HG03196 (cell line): ENCODE measurements around the gene BCAS3.
"Not testable (repeated sequence)": the region's sequence is repeated elsewhere in the genome, so short reads cannot be mapped to it uniquely, and the experiment has no call there.

Experiments used
- ATAC-seq: cut with Tn5 transposase; IDR thresholded peaks from one replicate; pipeline ENCODE4 v1.9.1; 2021; ENCODE audit not compliant: unreplicated experiment

BCAS3 gene

DNA sequence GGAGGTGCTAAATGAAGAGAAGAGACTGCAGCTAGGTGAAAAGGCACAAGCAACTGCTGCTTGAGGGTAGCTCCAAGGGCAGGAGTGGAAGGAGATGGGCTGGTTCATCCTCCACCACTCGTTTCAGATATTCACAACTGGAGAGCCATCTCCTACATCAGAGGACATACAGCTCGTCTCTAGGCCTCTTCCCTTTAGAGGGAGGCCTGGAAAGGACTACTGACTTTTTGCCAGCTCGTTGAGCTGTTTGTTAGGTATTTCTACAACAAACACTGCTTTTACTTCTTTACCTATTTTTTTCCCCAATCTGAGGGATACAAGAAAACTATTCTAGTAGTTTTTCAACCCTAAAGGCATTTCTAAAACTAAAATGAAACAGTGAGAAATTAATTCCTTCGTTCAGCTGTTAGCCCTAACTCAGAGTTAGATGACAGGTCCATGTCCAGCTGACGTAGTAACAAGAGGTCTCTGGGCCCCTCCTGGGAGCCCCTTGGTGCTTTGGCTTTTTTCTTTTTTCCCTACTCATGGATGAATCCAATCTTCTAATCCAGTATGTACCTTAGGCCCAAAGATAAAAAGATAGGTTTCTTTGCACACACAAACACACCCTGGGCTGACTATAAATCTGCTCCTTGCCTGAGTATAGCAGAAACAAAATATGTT is 674.2 kb downstream of the BCAS3 start:
- ATAC-seq: no peak

DNA sequence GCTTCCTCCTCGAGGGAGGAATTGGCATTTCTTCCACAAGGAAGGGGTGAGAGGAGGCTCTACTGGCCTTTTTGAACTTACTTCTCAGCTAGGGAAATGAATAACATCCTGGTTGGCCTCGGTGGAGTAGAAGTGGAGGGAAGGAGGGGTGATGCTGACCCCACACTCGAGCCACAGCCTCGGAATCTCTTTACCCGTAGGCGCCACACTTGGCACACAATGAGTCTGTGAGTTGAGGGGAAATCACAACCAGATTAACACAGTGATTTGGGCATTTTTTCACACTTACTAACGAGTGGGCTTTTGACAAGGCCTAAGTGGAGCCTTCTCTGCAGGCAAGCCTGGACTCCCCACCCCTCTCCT is 674.7 kb downstream of the BCAS3 start:
- no peak for ATAC-seq

DNA sequence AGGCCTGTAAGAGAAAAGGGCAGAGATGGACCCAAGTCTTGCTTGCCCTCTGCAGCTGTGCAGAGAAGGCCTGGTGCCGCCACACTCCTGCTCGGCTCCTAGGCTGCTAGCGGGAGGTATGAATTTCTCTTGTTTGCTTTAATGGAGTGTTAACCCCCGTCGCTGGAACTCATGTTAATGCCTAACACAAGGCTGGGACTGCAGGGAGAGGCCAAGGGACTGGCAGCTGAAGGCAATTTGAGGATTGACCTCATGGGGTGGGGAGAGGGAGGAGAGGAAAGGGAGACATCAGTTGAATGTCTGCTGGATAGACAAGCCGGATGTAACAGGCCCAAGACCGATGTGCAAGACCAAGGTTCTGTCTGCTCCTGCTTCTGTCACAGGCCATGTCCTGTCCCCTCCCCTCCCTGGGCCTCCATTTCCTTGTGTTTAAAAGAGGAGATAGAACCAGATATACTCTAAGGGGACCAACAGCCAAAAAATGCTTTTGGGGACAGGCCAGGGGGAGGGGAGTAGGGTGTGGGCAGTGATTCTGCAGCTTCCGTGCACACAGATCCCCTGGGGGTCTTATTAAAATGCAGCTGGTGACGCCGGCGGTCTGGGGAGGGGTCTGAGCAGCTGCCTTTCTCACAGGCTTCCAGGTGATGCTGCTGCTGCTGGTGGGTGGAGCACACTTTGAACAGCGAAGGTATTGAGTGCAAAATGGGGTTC is 675.3 kb downstream of the BCAS3 start:
- no peak for ATAC-seq

DNA sequence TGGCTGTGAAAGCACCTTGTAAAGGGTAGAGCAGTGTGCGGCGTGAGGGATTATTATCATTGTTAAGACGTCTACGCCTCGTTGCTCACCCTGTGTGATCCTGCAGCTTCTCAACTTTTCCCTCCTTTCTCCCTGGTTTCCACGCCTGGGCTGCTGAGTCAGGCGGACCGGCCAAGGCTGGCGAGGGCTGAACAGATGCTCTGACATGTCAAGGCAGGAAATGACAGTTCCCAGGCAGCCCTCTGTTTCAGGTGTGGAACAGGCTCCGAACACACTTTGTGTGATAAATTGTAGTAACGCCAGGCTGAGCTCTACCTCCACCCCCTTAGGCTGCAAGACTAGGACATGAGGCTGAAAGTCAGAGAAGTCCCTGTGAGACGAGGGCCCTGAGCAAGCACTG is 676.0 kb downstream of the BCAS3 start:
- ATAC-seq: no peak

DNA sequence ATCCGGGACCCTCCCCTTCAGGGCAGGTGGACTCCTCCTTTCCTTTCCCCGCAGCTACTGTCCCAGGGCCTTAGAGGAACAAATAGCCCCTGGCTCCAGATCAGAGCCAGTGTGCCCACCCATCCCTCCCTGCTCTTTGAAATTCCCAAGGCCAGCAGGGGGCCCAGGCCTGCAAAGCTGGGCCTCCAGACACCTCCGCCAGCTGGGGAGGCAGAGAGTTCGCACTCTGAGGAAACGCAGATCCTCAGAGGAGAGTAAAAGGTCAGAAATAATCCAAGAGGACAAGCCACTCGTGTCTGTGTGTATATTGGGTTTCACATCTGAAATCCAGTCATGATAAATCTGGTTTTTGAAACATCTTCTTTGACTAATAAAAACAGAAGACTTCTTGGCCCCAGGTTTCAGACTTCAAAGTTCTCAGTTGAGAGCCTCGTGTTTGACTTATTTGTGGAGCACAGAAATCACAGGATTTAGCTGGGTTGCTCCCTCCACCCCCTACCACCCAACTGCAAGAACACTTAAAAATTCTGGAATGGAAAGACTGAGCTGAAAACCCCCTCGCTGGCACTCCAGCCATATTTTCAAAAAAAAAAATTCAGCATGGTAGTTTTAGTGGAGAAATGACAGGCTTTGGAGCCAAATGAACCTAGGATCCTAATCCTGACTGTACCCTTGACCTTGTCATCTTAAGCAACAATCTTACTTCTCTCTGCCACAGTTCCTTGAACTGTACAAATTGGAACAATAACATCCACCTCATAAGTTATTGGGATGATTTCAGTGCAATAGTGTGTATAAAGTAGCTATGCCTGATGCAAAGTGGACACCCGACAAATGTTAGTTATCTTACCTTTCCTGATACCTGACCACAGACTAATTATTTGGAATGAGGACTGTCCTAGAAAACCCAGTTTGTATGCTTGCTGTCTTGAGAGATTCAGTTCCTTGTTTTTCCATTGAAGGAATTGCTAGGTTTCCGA is 677.5 kb downstream of the BCAS3 start:
- no peak for ATAC-seq

DNA sequence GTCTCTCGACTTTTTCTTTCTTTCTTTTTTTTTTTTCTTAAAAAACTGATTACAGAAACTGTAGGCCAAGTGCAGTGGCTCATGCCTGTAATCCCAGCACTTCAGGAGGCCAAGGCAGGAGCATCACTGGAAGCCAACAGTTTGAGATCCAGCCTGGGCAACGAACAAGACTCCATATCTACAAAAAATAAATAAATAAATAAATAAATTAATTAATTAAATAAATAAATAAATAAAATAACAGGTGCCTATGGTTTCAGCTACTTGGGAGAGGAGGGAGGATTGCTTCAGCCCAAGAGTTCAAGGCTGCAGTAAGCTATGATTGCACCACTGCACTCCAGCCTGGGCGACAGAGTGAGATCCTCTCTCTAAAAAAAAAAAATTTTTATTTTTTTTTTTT is 679.4 kb downstream of the BCAS3 start:
- ATAC-seq: not testable (repeated sequence)

DNA sequence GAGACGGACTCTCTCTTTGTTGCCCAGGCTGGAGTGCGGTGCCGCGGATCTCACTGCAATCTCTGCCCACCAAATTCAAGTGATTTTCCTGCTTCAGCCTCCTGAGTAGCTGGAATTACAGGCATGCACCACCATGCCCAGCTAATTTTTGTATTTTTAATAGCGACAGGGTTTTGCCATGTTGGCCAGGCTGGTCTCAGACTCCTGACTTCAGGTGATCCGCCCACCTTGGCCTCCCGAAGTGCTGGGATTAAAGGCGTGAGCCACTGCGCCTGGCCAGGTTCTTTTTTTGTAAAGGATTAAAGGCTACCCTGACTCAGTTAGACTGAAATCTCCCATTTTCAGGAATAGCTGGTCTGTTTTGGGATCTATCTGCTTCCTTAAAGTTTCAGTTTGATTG is 681.9 kb downstream of the BCAS3 start:
- ATAC-seq: not testable (repeated sequence)

DNA sequence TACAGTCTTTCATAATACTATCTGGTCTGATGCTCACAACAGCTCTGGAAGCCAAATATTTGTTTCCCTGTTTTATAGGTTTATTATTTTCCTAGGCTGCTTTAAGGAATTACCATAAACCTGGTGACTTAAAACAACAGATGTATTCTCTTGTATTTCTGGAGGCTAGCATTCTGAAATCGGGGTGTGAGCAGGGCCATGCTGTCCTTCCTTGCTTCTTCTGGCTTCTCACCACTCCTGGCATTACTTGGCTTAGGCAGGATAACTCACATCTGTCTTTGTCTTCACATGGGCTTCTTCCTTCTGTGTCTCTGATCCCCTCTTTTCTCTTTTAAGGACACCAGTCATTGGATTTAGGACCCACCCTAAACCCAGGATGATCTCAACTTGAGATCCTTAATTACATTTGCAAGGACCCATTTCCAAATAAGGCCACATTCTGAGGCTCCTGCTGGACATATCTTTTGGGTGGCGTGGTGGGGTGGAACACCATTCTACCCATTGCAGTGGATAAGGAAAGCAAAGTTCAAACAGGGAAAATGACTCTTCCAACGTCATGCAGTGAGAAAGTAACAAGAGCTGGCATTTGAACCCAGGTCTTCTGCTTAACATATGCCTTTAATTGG is 682.8 kb downstream of the BCAS3 start:
- no peak for ATAC-seq

DNA sequence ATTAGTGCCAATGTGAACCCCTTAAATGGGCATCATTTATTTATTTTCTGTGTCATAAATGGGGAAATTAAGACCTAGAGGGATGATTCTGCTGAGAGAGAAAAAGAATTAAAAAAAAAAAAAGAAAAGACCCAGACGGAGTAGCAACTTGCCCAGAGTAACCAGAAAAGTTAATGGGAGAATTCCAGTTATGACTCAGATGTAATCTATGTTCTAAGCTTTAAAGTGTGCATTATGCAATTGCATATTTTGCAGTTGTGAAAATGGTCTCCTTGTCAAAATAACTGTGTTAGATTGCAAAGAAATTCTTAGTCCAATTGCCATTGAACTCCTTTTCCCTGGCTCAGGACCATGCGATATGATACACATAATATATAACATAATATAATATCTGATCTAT is 683.4 kb downstream of the BCAS3 start:
- ATAC-seq: no peak

DNA sequence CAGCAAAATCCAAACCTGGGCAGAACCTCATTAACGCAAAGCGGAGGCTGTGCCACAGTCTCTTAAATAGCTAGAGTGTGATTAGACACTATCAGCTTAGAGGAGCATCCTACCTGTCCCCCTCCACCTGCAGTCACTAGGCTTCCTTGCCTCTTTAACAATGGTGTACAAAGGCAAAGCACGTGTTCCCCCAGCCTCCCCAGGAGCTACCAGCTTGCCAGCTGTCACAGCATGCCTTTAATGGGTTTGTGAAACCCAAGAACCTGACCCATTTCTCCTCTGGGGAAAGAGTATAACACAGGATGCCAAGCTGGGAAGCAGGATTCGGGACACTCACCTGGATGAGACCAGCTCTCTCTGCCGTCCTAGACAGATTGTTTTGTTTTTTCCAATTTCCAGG is 684.7 kb downstream of the BCAS3 start:
- ATAC-seq: no peak

DNA sequence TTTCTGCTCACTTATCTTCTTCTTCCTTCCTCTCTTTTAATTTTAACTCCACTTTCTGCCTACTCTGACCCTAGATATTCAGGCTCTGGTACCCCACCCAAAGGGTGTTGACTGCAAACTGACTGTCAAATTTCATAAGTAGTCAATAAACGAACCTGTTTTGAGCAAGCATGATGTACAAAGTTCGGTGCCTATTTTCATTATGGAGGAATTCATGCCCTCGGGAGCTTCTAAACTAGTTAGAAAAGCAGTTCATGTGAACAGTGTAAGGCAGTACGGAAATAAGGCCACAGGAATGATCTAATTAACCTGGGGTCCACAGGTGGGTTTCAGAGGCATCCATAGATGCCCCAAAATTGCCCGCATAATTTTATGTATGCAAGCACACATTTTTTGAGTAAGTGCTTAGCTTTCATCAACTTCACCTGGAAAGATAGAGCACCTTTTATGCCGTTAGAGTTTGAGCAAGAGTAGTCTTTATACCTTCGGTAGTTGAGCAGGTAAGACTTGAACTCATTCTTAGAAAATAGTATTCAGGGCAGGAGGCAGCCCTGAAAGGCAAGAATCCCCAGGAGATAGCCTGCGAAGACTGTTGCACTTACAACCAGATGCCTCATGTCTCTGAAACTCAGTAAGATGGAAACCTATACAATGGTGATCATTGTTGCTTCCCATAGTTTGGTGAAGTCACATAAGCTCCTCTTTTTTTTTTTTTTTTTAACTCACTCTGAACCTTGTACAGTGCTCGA is 685.4 kb downstream of the BCAS3 start:
- no peak for ATAC-seq

DNA sequence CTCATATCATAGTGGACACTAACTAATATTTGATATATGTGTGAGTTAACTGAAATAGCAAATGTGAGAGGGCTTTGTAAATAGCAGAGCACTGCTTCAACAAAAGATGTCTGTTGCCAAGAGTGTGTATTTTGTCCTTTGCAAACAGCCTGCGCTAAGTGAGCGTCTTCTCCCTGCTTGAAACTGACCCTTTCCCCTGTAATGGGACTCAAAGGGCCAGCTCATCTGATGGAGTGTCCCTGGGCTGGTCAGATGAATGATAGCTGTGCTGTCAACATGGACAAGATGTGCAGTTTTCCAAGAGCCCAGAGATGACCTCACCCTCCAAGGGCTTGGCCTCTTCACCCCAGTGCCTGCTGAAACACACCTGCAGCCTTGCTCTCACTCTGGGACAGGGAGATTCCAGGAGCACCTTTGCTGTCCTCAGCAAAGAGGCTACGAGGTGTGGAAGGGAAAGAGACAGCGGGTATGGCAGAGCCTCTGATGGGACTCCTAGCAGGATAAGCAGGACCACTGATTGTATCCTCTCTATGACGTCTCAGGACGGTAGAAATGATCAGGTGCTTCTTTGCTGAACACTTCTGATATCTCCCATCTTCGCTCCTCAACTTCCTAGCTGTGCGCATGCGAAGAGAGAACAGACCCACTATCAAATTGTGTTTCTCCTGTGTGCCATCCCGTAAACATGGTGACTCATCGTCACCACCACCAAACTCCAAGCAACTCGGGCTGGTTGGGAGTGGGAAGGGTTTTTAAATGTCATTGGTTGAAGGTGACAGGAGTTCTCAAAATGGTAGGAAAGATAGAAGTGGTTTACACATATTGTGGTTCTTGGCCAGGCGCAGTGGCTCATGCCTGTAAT is 686.2 kb downstream of the BCAS3 start:
- ATAC-seq: no peak

DNA sequence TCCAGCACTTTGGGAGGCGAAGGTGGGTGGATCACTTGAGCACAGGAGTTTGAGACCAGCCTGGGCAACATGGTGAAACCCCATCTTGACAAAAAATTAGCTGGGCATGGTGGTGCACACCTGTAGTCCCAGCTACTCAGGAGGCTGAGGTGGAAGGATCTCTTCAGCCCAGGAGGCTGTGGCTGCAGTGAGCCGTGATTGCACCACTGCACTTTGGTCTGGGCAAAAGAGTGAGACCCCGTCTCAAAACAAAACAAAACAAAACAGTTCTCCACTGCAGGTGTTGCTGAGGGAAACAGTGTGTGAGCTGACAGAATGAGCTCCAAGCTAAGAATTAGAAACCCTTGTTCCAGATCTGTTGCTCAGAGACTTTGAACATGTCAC is 686.8 kb downstream of the BCAS3 start:
- no peak for ATAC-seq

DNA sequence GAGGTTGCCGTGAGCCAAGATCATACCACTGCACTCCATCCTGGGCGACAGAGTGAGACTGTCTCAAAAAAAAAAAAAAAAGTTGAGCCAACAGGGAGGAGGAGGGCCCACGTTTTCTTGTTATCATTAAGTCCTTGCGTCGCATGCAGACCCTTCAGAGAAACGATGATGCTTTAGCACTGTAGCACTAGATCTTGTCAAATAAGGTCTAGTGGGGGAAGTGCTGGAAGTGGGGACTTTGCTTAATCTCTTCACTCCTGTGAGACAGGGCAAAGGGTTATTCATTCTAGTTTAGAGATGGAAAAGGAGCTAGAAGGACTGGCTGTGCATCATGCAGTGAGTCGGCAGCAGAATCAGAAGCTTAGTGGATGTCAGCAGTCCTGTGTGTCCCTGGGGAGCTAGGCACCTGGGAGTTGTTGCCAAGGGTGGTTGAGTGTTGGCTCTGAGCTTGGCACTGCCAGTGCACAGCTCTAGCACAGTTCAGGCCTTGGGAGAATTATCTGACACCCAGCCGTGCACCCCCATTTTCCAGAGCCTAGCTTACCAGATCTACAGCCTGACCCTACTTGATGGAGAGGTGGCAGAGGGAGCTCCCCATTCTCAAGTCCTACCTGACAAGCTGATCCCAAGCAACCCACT is 688.5 kb downstream of the BCAS3 start:
- ATAC-seq: no peak

DNA sequence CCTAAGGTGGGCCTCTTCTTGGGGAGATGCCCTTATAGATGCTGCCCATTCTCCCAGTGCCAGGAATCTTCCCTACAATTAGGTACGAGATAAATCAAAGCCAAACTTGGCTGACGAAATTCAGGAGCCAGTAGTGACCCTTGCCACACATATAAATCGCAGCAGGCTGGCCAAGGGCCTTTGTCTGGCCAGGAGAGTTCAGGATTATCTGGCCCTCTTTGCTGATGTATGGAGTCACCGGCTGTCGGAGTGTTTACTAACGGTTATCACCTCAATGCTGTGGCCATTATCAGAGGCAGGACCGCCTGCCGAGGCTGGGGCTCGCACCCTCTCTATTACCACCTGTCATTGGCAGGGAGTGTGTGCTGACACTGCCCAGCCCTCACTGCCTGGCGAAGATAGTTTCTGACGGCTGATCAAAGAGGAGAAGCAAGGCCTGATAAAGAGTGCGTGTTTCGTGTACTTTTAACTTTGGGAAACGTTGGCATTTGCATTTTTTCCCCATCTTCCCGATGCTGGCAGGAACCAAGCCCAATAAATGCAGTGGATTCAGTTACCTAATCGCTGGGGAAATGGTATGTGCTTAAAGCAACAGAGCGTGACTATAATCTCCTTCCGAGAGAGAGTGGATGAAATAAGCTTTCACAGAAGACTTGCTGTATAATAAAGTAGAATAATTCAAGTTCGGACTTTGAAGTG is 689.2 kb downstream of the BCAS3 start:
- ATAC-seq: no peak

DNA sequence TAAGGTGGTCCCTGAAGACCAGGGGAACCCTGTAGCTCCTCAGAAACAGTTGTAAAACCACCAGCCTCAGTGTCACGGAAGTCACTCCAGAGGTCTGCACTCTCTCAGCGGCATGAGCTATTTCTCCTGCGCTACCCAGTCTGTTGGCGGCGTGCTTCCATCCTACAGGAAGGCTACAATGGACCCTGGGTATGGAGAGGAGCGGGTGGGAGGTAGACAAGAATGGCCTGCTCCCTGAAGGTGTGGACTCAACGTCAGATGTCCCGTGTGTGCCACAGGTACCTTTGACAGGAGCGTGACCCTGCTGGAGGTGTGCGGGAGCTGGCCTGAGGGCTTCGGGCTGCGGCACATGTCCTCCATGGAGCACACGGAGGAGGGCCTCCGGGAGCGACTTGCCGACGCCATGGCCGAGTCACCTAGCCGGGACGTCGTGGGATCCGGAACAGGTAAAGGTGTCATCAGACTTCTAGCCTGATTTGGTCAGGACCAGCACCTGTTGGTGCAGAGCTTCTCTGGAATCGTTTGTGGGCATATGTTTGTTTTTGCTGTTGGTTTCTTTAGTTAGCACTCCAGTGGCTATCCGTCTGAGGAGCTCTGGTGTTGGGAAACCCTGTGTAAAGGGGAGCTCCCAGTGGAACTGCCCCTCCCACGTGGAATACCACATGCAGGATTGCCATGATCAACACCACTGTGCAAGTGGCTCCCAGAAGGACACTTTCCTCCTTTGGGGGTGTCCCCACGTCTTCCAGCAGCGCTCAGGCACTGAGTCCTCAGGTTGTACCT is 690.6 kb downstream of the BCAS3 start:
- ATAC-seq: no peak

DNA sequence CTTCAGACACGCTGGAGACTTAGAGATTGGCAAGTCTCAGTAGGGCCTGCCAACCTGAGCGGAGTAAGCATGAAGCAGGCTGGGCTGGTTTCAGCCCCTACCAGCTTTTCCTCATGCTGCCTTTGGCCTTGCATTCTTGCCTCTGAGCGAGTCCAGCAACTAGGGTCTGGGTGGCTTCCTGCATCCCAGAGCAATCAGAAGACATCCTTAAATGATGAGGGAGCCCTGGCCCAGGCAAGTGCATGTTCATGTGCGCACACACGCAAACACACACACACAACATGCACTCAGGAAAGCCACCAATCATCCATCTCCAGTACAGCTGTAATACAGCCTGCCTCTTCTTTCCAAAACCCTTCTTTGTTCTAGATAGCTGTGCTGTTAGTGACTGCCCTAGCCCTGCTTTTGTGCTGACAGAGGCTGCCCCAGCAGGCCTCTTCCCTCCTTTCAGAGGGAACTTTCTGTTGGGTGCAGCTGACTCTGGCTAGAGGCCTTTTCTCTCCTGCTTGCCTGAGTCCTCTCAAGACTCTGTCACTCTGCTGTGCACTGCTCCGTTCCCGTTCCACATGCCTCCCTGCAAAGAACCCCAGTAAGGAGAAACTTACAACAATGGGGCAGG is 691.3 kb downstream of the BCAS3 start:
- no peak for ATAC-seq
